SK-N-MC (cell line): ENCODE measurements around the gene DISC1.

Source experiments
- EZH2 ChIP-seq: fragments of 200-600 bp; sonication (generic); IDR thresholded peaks from one replicate; pipeline ENCODE4 v1.6.1; 2017; ENCODE audit warnings: antibody characterized with exemption
- POLR2AphosphoS5 ChIP-seq: IDR thresholded peaks from 2 replicates; pipeline ENCODE4 v1.6.1; 2012; ENCODE audit warnings: mild to moderate bottlenecking, low read depth, low read length, borderline replicate concordance

DNA sequence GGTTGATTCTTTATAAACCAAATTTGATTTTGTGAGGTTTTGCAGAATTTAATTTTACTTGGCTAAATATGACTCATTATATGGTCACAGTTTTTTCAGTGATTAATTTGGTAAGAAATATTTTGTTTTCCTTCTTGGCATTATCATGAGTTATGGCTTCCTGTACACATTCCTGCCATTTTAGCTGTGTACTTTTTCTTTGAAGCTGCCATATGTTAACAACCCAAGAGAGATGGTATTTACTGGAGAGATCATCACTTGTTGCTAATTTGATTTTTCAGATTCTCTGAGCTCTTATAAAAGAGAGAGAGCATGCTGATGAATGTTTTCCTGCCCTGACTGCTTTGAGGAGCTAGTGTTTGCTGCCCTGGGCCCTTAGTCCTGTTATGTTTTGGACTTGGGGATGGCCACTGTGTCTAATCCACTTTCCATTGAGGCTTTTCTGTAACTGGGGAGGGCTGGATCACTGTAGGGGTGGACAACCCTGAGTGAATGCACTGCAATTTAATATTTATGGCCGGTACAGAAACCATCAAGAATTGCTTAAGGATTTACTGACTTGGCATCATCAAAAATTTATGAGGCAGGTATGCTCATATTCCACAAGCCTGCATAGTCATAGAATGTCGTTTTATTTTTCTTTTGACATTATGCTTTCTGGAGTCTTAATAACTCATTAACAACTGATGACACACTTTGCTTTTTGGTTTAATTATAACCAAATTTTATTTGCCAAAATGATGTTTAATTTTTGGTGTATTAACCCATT, 200.9 kb downstream of the DISC1 start:
- TF ChIP-seq EZH2 (no peak), POLR2AphosphoS5 (no peak)
